K562 (cell line): ENCODE results near the gene VPS41. TPM values are rescaled to one million over a fixed set of nuclear protein-coding genes. Genes with fewer than 3 reads are reported as not detected.

Experiments
- ELK3 ChIP-seq: fragments of 450-650 bp; formaldehyde crosslinking; IDR thresholded peaks from 2 replicates; pipeline ENCODE4 v1.4.0; 2020; ENCODE audit warnings: mild to moderate bottlenecking
- GATAD2A ChIP-seq: fragments of 450-650 bp; IDR thresholded peaks from 2 replicates; pipeline ENCODE4 v1.6.1; 2017
- HDAC3 ChIP-seq: fragments of 450-650 bp; IDR thresholded peaks from 2 replicates; pipeline ENCODE4 v1.6.1; 2018; ENCODE audit warnings: borderline replicate concordance, mild to moderate bottlenecking, moderate library complexity; ENCODE audit not compliant: partially characterized antibody
- HSF4 ChIP-seq: fragments of 250-450 bp; sonication (Bioruptor Pico); IDR thresholded peaks from 2 replicates; pipeline ENCODE4 v2.1.2; 2022; ENCODE audit warnings: mild to moderate bottlenecking, moderate library complexity, borderline replicate concordance
- LCOR ChIP-seq: sonication (generic); formaldehyde crosslinking; IDR thresholded peaks from 2 replicates; pipeline ENCODE4 v1.8.0; 2022; ENCODE audit warnings: mild to moderate bottlenecking, missing genetic modification reagents
- MAX ChIP-seq: sonication (generic); formaldehyde crosslinking; IDR thresholded peaks from 2 replicates; pipeline ENCODE4 v1.9.0; 2022; ENCODE audit warnings: mild to moderate bottlenecking, missing genetic modification reagents
- NEUROD1 ChIP-seq: fragments of 150-350 bp; IDR thresholded peaks from 2 replicates; pipeline ENCODE4 v1.6.1; 2014; ENCODE audit warnings: borderline replicate concordance, low read length, low read depth; ENCODE audit not compliant: partially characterized antibody
- NFE2 ChIP-seq: IDR thresholded peaks from 2 replicates; pipeline ENCODE4 v1.6.1; 2014; ENCODE audit warnings: antibody characterized with exemption, low read depth
- NR1H2 ChIP-seq: sonication (generic); formaldehyde crosslinking; IDR thresholded peaks from 2 replicates; pipeline ENCODE4 v1.4.0; 2020; ENCODE audit warnings: mild to moderate bottlenecking, missing genetic modification reagents
- NR2C1 ChIP-seq, 2 experiments: fragments of 450-650 bp; IDR thresholded peaks; 2 replicates each; pipeline ENCODE4 v1.6.1; 2017; ENCODE audit warnings: mild to moderate bottlenecking in 2 of 2, antibody characterized with exemption in 1 of 2, inconsistent platforms in 1 of 2, missing compliant biosample characterization in 1 of 2, missing genetic modification characterization in 1 of 2
- SAFB ChIP-seq: fragments of 200-400 bp; formaldehyde crosslinking; IDR thresholded peaks from 2 replicates; pipeline ENCODE4 v1.6.1; 2017; ENCODE audit warnings: low read depth, low read length, borderline replicate concordance
- SIN3A ChIP-seq, 2 experiments: fragments of 150-350 bp in 1 of 2; IDR thresholded peaks; 2 replicates each; pipeline ENCODE4 v1.6.1; 2011 to 2016; ENCODE audit warnings: borderline replicate concordance in 2 of 2, low read depth in 2 of 2, low read length in 2 of 2, mild to moderate bottlenecking in 2 of 2, moderate library complexity in 2 of 2; ENCODE audit not compliant: control insufficient read depth in 1 of 2
- SIRT6 ChIP-seq: IDR thresholded peaks from one replicate; pipeline ENCODE4 v1.6.1; 2012; ENCODE audit warnings: low read depth, mild to moderate bottlenecking, control low read depth, inconsistent platforms, low read length, moderate library complexity
- SRSF3 ChIP-seq: fragments of 200-400 bp; formaldehyde crosslinking; IDR thresholded peaks from 2 replicates; pipeline ENCODE4 v1.6.1; 2016; ENCODE audit warnings: mild to moderate bottlenecking, low read length, moderate library complexity; ENCODE audit not compliant: insufficient read depth
- TAL1 ChIP-seq: fragments of 450-650 bp; IDR thresholded peaks from 2 replicates; pipeline ENCODE4 v1.6.1; 2016; ENCODE audit warnings: mild to moderate bottlenecking
- TBL1XR1 ChIP-seq, 2 experiments: IDR thresholded peaks; 2 replicates each; pipeline ENCODE4 v1.6.1; 2012; ENCODE audit warnings: improper control_type of control experiment in 2 of 2, low read length in 2 of 2, mild to moderate bottlenecking in 1 of 2
- TFAP4 ChIP-seq: sonication (generic); formaldehyde crosslinking; IDR thresholded peaks from 2 replicates; pipeline ENCODE4 v1.8.0; 2022; ENCODE audit warnings: missing genetic modification reagents, mild to moderate bottlenecking, moderate library complexity, borderline replicate concordance
- THRA ChIP-seq: fragments of 450-650 bp; IDR thresholded peaks from 2 replicates; pipeline ENCODE4 v1.6.1; 2017; ENCODE audit warnings: mild to moderate bottlenecking, moderate library complexity
- XRCC5 ChIP-seq: fragments of 200-400 bp; formaldehyde crosslinking; IDR thresholded peaks from 2 replicates; pipeline ENCODE4 v1.6.1; 2017; ENCODE audit warnings: low read depth, mild to moderate bottlenecking, low read length
- ZBTB8A ChIP-seq: fragments of 450-650 bp; IDR thresholded peaks from 2 replicates; pipeline ENCODE4 v1.6.1; 2018; ENCODE audit warnings: mild to moderate bottlenecking, moderate library complexity; ENCODE audit not compliant: partially characterized antibody
- polyA plus RNA-seq, 8 experiments: library from polyadenylated mRNA; depleted of rRNA in 4 of 8; stranded (reverse) in 5 of 8; unstranded in 3 of 8; fragments of >200 nt; fragmentation: Nextera tagmentation in 2 of 8; fragmentation: Illumina TruSeq in 1 of 8; extraction: Ambion mirVana in 2 of 8; extraction: Trizol in 1 of 8; gene quantifications; 2 replicates each; pipeline versions ENCODE4 v1.2.1 to v1.2.3, GENCODE V29; 2011 to 2014; ENCODE audit warnings: inconsistent platforms in 1 of 8, missing spikeins in 1 of 8
- total RNA-seq, 7 experiments: library from RNA; depleted of rRNA in 6 of 7; stranded (reverse); fragments of >200 nt in 6 of 7; fragmentation: Illumina TruSeq in 2 of 7; extraction: Trizol in 2 of 7; gene quantifications; 2 replicates each; pipeline versions ENCODE4 v1.2.1 to v1.2.3, GENCODE V29; 2011 to 2021; ENCODE audit warnings: low replicate concordance in 1 of 7
- TF ChIP-seq, protein P1 (sequence below): sonication (generic); formaldehyde crosslinking; IDR thresholded peaks from 2 replicates; pipeline ENCODE4 v1.8.0; 2022; ENCODE audit warnings: missing genetic modification reagents, mild to moderate bottlenecking, borderline replicate concordance
- TF ChIP-seq, protein P2 (sequence below): sonication (generic); formaldehyde crosslinking; IDR thresholded peaks from 2 replicates; pipeline ENCODE4 v1.4.0; 2020; ENCODE audit warnings: mild to moderate bottlenecking, missing genetic modification reagents

Gene VPS41
- total and polyA plus RNA-seq, 9 of the 15 experiments (the other 6 are each of a cell fraction or from before 2014, with no cell fraction given) = 17.7 to 46.8 (median 32.1) TPM

DNA sequence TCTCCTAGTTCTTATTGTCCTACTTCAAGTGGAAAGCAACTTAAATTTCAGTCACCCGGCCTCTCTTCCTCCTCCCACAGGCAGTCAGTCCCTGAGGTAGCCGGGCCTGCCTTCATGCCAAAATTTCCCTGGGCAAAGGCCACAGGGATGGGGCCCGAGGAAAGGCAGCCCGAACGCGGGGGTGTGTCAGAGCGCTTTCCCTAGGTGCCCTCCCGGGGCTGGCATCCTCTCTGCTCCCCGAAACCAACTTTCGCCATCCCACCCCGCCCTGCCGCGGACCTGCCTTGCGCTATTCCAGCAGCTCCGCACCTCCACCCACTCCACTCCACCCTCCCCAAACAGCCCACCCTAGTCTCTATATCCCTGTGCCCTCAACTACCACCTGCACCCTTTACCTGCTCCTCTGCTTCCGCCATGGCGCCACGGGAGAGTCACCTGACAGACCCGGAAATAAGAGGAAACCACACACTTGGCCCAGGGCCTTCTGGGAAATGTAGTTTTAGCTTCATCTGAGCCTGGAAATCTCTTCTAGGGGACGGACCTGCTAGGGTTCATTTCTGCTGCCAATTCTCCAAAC is at the start of gene VPS41 (continued):
- TF ChIP-seq NR1H2 (no peak), TAL1 (no peak), SIN3A (IDR thresholded peaks at IDR 0.05; ENCODE audit: borderline replicate concordance in 2 of 2, control insufficient read depth in 1 of 2, low read depth in 2 of 2, low read length in 2 of 2) (peak; percentile 79 to 89; a peak in 3 of 4 replicates), HDAC3 (no peak), SRSF3 (no peak), LCOR (CRISPR knock-in tag) (0 out of 2 replicates have a peak, but pooled peaks have one; percentile 23), THRA (no peak), NR2C1 (IDR thresholded peaks at IDR 0.05) (0 out of 2 replicates have a peak, but pooled peaks have one; percentile 33), NR2C1 (tag; IDR thresholded peaks at IDR 0.05) (peak; percentile 44), TFAP4 (CRISPR knock-in tag) (peak; percentile 78), GATAD2A (no peak), SAFB (no peak), TBL1XR1 (IDR thresholded peaks at IDR 0.05; ENCODE audit: low read length in 2 of 2) (no peak), NEUROD1 (no peak), ELK3 (CRISPR knock-in tag) (no peak), SIRT6 (no peak), HSF4 (no peak), NFE2 (no peak), MAX (CRISPR knock-in tag) (no peak), ZBTB8A (no peak), XRCC5 (no peak)
- TF ChIP-seq, protein P1, sequence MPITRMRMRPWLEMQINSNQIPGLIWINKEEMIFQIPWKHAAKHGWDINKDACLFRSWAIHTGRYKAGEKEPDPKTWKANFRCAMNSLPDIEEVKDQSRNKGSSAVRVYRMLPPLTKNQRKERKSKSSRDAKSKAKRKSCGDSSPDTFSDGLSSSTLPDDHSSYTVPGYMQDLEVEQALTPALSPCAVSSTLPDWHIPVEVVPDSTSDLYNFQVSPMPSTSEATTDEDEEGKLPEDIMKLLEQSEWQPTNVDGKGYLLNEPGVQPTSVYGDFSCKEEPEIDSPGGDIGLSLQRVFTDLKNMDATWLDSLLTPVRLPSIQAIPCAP (CRISPR knock-in tag) = no peak
- TF ChIP-seq, protein P2, sequence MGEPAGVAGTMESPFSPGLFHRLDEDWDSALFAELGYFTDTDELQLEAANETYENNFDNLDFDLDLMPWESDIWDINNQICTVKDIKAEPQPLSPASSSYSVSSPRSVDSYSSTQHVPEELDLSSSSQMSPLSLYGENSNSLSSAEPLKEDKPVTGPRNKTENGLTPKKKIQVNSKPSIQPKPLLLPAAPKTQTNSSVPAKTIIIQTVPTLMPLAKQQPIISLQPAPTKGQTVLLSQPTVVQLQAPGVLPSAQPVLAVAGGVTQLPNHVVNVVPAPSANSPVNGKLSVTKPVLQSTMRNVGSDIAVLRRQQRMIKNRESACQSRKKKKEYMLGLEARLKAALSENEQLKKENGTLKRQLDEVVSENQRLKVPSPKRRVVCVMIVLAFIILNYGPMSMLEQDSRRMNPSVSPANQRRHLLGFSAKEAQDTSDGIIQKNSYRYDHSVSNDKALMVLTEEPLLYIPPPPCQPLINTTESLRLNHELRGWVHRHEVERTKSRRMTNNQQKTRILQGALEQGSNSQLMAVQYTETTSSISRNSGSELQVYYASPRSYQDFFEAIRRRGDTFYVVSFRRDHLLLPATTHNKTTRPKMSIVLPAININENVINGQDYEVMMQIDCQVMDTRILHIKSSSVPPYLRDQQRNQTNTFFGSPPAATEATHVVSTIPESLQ = no peak
